ENCODE data around the gene DGCR6L.
"Not testable (repeated sequence)": the region's sequence is repeated elsewhere in the genome, so short reads cannot be mapped to it uniquely, and the experiment has no call there.

DGCR6L gene

DNA sequence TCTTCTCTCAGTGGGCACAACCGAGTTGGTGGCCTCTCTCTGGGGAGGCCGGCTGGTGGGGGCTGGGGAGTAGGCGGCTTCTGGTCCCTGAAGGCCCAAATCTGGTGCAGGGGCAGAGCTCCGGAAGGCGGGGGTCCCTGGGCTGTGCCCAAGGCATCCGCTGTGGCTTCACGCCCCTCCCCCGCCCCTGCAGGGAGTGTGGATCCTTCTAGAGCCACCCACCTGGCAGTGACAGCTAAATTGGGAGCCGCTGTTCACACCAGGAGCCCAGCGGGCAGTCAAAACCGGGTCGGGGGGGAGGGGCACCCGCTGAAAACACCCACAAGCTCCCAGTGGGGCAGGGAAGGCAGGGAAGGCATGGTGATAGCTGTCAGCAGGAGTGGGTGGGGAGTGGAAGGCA lies 47.2 kb downstream of the DGCR6L start:
- no peak for DNase-seq (ENCODE audit: low read depth, low spot score)
- in situ Hi-C loops (cut with HindIII; ENCODE audit: low sequenced_read_pairs) = no loop called here
- H3K4me3 ChIP-seq (ENCODE audit: low read depth, low read length) = no peak overlapping the region
- no peak for TF ChIP-seq CTCF (IDR thresholded peaks at IDR 0.05; ENCODE audit: low read depth, low read length)

- in situ Hi-C loops (cut with HindIII; ENCODE audit: low sequenced_read_pairs) = no loop called here
- DNase-seq (ENCODE audit: low read depth, low spot score) = no peak
- H3K4me3 ChIP-seq (ENCODE audit: low read depth, low read length) = no peak overlapping the region
- TF ChIP-seq CTCF (IDR thresholded peaks at IDR 0.05; ENCODE audit: low read depth, low read length) = no peak
Observed at GRCh38 chr22:20272174-20272573, 47.7 kb downstream of the DGCR6L start.

GRCh38 chr22:20271114-20271994 lies 48.5 kb downstream of the DGCR6L start:
- no peak overlapping the region for H3K4me3 ChIP-seq (ENCODE audit: low read depth, low read length)

GRCh38 chr22:20270190-20271113 lies 49.4 kb downstream of the DGCR6L start:
- in situ Hi-C loops (cut with HindIII; ENCODE audit: low sequenced_read_pairs); DNase-seq (ENCODE audit: low read depth, low spot score); H3K4me3 ChIP-seq (ENCODE audit: low read depth, low read length): not testable (repeated sequence)

More at GRCh38 chr22:20271114-20271994, 48.5 kb downstream of the DGCR6L start:
- in situ Hi-C loops (cut with HindIII; ENCODE audit: low sequenced_read_pairs) = no loop called here
- DNase-seq (ENCODE audit: low read depth, low spot score) = no peak
- TF ChIP-seq CTCF (IDR thresholded peaks at IDR 0.05; ENCODE audit: low read depth, low read length) = no peak

DNA sequence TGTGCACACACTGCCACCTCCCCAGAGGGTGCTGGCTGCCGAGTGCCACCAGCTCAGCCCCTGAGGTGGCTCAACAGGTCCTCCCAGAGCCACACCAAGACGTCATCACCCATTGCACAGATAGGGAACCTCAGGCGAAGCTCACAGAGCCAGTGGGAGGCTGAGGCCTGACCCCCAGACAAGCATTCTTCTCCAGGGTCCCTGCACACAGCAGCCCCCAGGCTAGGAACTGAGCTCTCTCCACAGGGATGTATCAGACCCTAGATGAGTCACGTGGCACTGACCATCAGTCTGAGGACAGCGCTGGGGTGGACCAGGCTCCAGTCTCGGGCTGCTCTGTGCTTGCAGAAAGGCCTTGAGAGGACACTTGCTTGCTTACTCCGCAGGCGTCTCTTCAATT lies 50.2 kb downstream of the DGCR6L start:
- DNase-seq (ENCODE audit: low read depth, low spot score); in situ Hi-C loops (cut with HindIII; ENCODE audit: low sequenced_read_pairs); H3K4me3 ChIP-seq (ENCODE audit: low read depth, low read length): not testable (repeated sequence)

DNA sequence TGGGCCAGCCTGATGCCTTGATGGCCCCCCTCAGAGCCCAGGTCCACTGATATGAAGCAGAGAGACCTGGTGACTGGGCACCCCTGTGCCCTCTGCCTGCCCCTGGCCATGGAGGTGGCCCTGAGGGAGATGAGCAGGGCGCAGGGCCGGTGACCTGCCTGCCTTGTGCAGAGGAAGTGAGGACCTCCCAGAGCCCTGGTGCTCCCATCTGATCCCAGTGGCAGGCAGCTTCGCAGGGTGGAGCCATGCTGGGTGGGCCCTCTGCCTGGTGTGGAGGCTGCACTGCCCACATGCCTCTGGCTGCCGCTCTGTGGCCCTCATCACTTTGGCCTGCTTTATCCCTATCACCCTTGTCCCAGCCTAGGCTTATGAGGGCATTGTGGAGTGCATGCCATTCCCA lies 50.7 kb downstream of the DGCR6L start:
- H3K4me3 ChIP-seq (ENCODE audit: low read depth, low read length); DNase-seq (ENCODE audit: low read depth, low spot score); in situ Hi-C loops (cut with HindIII; ENCODE audit: low sequenced_read_pairs): not testable (repeated sequence)

DNA sequence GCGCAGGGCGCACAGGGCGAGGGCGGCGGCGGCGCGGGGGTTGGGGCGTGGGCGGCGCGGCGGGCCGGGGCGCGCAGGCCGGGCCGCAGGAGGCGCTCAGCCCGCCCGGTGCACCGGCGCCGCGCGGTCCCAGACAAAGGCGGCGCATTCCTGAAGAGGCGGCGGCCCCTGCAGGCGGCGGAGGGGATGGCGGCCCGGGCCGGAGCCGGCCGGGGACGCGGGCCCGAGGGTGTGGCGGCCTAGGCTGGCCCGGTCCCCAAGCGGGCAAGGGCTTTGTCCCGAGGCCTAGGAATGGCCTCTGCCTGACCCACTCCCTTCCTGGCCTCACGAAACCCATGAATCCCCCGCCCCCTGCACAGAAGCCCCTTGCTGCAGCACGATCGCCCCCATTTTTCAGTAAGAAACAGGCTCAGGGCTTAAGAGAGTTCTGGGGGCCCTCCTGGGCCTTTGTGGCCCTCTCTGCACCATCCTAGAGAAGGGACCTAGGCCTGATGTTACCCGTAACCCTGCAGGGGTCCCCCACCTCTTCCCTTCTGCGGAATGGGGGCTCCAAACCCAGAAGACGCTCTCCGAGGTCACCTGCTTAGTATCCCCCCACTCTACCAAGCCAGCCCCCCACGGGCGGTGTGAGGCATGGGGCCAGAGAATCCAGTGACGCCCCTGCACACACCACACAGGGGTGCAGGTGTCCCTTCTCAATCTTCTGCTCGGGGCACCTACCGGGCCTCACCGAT lies 51.4 kb downstream of the DGCR6L start, which contains the start of gene RTN4R:
Gene RTN4R (minus strand): TSS at position 40 of the 734 bp plus-strand sequence. CDS start 226 bp downstream, outside the sequence.
- peak; percentile 60 for TF ChIP-seq CTCF (IDR thresholded peaks at IDR 0.05; ENCODE audit: low read depth, low read length)
- in situ Hi-C loops (cut with HindIII; ENCODE audit: low sequenced_read_pairs) = no loop called here
- no peak for DNase-seq (ENCODE audit: low read depth, low spot score)

More for the DNA sequence above, 51.4 kb downstream of the DGCR6L start, which contains the start of gene RTN4R:
- no peak within 1 kb of the TSS for H3K4me3 ChIP-seq (ENCODE audit: low read depth, low read length)

Measured in astrocyte of the spinal cord (primary cell).